Measurements from ENCODE around the gene CCN5. TPM values are rescaled to one million over a fixed set of nuclear protein-coding genes. Genes with fewer than 3 reads are reported as not detected.
A peak's percentile ranks its signal among the peaks of the same experiment; 100 is the strongest.
"Not testable (repeated sequence)": the region's sequence is repeated elsewhere in the genome, so short reads cannot be mapped to it uniquely, and the experiment has no call there.

The CCN5 gene, protein sequence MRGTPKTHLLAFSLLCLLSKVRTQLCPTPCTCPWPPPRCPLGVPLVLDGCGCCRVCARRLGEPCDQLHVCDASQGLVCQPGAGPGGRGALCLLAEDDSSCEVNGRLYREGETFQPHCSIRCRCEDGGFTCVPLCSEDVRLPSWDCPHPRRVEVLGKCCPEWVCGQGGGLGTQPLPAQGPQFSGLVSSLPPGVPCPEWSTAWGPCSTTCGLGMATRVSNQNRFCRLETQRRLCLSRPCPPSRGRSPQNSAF
- not detected in 2 replicates for total RNA-seq (2014; rRNA removed; shearing (Covaris generic))

DNA sequence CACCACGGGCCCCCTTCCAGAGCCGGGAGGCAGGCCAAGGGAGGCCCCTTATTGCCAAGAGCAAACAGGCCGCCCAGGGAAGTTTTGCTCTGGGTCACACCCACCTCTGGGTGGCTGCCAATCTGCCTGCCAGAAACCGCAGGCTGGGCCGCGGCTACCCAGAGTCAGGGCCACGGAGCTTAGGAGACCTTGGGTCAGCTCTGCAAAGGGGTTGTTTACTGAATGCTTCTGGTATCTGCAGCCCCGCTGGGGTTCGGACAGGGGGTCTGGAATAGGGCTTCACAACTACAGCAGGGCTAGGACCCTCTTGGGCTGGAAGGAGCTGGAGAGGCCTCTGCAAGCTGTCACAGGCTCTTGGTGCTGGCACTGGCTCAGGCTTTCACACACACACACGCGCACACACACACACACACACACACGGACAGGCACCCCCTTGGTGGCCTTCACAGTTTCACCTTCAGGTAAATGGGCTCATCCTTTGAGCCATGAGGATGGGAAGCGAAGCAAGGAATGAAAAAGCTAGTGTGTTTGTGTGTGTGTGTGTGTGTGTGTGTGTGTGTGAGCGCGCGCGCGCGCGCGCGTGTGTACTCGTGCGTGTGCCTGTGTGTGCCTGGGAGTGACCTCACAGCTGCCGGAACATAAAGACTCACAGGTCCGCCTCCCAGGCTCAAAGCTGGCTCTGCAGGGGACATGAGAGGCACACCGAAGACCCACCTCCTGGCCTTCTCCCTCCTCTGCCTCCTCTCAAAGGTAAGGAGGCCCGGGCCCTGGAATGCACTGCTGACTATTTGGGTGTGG, at the start of gene CCN5:
TSS of gene CCN5 (plus strand) at position 669 of the 798 bp plus-strand sequence. CDS start at position 691, 22 bp downstream.
- peak; percentile 90 for DNase-seq (ENCODE audit: low read depth)

DNA sequence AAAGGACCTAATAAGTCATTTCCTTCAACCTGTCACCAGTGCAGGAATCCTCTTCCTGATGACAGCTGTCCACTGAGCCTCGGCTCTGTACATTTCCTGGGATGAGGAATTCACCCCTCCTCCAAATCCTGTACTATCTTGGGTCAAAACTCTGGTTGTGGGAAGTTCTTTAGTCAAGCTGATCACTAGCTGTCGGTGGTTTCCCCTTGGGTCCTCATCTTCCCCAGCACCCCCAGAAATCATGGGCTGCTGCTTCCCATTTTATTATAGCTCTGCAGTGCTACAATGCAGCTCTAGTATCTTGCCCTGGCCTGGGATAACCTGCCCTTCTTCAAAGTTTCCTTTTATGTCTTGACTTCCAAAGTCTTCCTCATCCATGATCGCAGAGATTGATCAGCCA, 49.1 kb upstream of the CCN5 start:
- no peak for DNase-seq (ENCODE audit: low read depth)

DNA sequence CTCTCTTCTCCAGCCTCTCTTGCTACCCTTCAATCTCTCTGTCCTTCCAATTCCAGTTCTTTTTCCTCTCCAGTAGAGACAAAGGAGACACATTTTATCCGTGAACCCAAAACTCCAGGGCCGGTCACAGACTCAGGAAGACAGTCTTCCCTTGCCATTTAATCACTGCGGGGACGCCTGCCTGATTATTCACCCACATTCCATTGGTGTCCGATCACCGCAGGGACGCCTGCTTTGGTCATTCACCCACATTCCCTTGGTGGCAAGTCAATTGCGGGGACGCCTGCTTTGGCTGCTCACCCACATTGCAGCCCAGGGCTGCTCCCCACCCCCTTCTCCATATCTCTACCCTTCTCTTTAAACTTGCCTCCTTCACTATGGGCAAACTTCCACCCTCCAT, 44.3 kb upstream of the CCN5 start:
- peak; percentile 60 for DNase-seq (ENCODE audit: low read depth)

DNA sequence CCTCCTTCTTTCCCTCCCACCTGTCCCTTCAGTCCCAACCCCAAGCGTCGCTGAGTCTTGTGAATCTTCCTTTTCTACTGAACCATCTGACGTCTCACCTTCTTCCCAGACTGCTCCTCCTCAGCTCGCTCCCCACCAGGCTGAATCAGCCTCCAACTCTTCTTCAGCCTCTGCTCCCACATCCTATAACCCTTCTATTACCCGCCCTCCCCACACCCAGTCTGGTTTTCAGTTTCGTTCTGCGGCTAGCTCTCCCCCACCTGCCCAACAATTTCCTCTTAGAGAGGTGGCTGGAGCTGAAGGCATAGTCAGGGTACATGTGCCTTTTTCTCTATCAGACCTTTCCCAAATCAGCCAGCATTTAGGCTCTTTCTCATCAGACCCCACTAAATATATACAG, 43.6 kb upstream of the CCN5 start:
- not testable (repeated sequence) for DNase-seq (ENCODE audit: low read depth)

DNA sequence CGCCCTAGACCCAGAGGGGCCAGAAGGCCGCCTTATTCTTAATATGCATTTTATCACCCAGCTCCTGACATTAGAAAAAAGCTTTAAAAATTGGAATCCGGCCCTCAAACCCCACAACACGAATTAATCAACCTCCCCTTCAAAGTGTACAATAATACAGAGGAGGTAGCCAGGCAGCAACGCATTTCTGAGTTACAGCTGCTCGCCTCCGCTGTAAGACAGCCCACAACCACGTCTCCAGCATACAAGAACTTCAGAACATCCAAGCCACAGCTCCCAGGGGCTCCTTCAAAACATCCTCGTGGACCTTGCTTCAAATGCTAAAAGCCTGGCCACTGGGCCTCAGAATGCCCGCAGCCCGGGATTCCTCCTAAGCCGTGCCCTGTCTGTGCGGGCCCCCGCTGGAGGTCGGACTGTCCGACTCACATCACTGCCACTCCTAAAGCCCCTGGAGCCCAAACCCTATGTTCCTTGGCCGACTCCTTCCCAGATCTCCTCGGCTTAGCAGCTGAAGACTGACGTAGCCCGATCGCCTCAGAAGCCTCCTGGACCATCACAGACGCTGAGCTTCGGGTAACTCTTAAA, 42.8 kb upstream of the CCN5 start:
- DNase-seq (ENCODE audit: low read depth) = not testable (repeated sequence)

DNA sequence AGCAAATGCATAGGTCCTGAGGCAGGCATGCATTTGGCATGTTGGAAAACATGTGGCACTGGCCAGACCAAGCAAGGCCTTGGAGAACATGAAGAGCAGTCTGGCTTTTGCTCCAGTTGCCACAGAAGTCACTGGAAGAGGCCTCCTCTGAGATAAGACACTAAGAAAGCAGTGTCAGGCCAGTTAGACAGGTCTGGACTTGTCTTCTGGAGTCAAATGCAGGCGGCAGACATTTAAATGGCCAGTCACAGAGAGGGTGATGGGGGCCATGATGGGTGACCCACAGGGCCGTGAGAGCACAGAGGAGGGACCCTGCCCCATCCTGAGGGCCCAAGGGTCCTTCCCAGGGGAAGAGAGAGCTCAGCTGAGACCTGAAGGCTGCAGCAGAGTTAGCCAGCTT, 36.9 kb upstream of the CCN5 start:
- DNase-seq (ENCODE audit: low read depth) = no peak

DNA sequence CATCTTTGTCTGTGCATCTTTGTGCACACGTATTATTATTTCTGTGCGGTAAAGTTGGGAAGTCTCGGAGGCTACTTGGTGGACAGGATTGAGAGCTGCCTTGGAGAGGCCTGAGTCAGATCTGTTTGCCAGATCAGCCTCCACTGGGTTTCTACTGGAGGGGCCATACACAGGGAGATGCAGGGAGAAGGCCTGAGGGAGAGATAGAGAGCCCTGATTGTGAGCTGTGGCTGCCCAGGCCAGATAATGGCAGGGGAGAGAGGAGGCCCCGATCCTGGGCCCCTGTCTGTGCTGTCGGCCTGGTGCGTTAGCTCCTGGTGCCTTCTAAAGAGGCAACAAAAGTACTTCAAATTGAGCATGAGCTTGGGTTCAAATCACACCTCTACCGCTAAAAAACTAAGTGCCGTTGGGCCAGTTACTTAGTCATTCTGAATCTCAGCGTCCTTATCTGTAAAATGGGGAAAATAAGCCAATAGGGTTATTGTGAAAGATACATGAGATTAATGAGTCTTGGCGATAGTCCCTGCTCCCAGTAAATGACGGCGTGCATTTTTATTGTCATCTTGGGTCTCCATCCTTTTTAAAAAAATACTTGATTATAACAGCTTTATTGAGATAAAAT, 36.1 kb upstream of the CCN5 start:
- DNase-seq (ENCODE audit: low read depth) = no peak

DNA sequence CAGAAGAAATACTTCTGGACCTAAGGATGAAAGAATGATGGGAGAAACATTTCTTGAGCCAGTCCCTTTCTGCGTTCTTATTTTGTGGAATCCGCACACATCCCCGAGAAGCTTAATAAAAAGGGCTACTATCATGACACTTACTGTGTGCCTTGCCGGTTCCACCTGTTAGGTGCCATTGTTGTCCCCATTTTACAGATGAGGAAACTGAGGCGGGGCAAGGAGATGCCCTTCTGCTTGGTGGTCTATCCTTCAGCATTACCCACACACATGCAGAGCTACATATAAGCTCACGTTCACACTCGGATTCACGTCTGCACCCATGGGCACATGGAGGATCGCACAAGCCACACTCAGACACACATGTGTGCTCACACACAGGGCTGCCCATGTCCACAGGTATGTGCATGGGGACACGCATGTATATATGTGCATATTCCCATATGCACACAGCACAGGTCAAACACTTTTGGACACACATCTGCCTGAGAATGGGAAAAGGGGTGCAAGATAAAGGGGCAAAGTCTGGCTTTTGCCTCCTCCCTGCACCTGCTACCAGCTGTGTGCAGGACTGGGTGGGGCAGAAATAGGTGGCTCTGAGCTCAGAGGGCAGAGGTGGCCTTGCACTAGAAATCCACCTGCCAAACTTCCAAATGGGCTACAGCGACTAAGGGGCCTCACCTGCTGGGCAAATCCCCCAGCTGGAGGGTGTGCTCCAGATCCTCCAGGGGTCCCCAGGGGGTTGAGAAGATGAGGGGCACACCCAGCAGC, 33.2 kb upstream of the CCN5 start:
- no peak for DNase-seq (ENCODE audit: low read depth)

DNA sequence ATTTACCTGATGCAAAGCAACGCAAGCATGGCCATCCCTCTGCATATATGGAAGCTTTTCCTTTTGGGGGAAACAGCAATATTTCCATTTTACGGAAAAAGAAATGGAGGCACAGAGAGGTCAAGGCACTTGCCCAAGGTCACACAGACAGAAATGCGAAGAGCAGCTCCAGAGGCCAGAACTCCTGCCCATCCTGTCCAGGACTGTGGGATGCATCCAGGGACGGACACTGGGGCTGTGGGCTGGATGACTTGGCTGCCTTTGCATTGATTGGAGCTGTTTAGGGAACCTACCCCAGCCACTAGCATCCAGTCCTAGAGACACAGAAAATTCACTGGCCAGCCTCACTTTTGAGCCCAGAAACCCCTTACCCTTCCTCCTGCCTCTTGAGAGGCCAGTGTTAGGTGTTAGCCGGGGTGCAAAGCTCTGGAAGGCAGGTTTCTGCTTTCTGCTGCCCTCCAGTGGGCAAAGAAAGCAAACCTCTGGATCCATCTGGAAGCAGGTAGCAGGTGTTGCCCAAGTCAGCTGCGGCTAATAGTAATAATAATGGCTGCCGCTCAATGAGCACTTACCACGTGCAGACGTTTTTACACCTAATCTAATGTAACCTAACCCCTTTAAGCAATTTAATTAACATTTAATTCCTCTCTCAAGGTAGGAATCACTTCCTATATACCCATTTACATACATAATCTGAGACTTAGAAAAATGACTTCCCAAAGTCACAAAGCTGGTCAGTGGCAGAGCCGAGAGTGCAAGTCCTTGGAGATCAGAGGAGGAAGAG, 31.7 kb upstream of the CCN5 start:
- peak; percentile 48 for DNase-seq (ENCODE audit: low read depth)

DNA sequence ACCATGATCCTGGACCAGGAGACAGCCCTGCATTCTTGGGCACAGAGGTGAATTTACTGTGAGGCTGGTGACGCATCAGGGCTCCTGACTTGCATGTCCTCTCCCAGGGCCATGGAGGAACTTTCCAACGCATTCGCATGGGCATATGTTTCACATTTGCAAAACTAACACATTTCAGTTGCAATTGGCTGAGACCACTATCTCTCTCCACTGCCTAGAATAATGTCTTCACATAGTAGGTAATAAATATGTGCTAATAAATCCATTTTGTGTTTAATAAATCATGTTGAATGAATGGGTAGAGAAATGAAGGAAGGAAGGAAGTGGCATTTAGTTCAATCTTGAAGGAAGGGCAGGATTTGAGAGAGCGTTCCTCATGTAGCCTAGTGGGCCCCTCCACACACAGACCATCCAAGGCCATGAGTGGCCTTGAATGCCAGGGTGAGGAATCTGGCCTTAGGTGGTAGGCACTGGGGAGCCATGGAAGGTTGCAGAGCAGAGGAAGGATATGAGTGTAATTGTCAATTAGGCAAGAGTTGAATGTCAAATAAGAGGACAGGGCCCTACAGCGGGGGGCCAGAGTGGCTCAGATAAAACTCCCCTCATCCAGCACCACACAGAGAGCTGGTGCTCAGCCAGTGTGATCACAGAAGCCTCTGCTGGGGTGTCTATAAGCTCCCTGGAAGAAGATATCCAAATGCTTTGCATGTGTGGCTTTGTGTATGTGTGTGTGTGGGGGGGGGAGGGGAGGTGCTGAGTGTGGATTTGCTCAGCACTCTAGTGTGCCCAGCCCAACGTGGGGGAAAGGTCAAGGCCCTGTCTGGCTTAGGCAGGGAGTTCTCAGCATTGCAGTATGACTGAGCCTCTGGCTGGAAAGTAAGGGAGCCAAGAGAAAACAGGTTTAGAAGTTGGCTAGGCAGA, 30.9 kb upstream of the CCN5 start:
- DNase-seq (ENCODE audit: low read depth) = no peak

DNA sequence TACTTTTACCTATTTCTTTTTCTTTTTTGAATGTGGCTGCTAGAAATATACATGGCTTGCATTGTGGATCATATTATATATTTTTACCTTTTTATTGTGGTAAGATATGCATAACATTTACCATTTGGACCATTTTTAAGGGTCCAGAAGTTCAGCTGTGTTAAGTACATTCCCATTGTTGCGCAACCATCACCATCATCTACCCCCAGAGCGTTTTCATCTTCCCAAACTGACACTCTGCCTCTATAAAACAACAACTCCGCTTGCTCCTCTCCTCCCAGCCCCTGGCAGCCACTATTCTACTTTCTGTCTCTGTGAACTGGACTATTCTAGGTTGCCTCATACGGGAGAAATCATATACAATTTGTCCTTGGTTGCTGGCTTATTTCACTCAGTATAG, 28.2 kb upstream of the CCN5 start:
- DNase-seq (ENCODE audit: low read depth) = no peak

DNA sequence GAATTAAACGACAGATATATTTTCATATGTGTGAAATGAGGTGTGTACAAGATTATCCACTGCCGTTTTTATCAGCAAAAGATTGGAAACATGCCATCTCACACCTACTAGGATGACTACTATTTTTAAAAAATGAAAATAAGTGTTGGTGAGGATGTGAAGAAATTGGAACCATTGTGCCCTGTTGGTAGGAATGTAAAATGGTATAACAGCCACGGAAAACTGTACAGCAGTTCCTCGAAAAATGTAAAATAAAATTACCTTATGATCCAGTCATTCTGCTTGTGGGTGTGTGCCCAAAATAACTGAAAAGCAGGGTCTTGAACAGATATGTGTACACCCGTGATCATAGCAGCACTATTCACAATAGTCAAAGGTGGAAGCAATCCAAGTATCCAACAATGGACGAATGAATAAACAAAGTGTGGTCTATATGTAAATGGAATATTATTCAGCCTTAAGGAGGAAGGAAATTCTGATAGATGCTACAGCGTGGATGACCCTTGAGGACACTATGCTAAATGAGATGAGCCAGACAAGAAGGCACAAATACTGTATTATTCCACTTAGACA, 27.0 kb upstream of the CCN5 start:
- no peak for DNase-seq (ENCODE audit: low read depth)

DNA sequence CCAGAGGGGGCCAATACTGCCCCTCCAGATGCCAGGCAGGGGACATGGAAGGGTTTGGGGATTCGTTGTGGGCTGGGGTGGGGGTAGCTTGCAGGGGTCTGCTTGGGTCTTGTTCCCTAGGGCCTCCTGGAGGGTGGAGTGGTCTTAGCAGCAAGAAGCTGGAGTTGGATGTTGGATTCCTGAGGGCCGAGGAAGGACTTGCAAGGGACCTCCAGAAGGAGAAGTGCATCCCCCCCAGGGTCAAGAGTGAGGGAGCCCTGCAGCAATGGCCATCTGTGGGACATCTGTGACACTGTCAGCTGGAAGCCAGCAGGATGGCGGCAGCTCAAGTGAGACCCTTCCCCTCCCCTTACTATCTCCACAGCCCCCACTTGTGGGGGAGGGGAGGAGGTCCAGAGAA, 25.4 kb upstream of the CCN5 start:
- DNase-seq (ENCODE audit: low read depth) = no peak

DNA sequence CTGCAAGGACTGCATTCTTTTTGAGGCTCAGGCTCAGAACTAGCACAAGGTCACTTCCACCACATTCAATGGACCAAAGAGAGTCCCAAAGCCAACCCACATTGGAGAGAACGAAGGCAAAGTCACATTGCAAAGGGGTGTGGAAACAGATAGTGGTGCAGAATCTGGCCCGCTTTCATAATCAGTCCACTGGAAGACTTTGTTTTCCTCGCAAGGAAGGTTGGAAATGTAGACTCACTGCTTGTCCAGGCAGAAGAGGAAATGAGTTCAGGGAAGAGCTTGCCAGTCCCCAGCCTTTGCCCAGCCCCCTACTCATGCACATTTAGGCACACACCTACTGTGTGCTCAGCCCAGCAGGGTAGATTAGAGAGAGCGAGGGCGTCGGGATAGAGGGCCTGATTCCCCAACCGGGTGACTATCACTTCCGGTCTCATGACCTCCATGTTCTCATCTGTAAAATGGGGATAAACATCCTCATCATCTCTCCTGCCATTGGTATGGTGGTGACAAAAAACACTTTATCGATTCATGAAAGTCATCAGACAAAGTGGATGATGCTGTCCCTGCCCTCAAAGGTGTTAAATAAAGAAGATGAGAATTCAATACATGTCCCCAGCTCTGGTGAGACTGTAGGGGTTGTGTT, 24.3 kb upstream of the CCN5 start:
- no peak for DNase-seq (ENCODE audit: low read depth)

DNA sequence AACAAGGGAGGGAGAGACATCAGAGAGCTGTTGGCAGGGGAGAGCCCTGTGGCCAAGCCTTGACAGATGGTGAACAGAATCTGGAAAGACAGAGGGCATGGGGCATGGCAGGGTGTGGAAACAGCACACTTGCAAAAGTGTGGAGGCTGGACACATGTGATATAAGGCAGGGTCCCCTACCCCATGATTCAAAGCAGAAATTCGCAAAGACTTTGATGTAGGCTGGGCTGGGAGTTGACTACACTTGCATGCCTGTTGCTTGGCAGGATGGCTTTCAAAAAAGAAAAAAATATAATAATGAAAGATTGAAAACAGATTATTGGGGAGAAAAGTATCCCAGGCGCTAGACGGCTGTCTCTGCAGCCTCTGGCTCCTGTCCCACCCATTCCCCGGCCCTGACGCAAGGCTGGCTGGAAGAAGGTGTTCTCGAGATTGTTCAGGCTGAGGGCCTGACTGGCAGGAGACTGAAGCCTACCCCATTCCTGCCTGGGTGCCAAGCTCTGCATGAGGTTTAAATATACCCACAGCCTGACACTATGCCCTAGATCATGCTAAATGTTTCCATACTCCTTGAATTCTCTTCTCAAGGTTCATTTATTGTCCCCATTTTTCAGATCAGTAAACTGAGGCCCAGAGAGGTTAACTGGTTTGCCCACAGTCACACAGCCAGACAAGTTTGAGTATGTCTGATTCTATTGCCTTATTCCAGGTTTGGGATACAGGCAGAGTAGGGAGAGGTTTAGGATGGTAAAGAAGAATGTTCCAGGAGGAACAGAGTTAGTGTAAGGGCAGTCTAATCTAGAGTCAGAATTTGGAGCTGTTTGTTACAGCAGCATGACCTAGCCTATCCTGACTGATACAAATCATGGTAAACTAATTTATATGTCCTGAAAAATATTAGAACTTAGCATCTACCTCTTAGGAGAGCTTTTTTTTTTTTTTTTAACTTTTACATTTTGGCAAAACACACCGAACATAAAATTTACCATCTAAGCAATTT, 23.4 kb upstream of the CCN5 start:
- peak; percentile 65 for DNase-seq (ENCODE audit: low read depth)

DNA sequence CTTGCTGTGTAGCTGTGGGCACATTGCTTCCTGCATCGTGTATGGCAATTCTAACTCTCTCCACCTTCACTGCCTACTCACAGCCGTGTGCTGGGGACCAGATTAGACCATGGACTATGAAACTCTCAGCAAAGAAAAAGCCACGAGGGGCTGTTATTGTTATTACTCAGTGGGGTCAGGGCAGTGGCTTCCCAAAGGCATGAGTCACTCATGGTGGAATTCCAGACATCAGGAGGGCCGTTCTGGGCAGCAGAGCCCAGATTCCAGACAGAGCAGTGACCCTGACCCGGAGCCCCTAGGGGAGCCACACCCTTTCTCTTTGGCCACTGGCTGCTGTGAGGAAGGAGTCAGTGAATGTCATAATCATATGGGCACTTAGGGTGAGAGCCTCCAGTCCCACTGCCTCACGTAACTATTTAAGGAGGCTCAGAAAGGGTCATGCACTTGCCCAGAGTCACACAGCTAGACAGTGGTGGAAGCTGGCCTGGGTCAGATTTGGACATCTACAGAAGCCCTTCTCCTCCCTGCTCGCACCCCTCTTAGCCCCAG, 22.2 kb upstream of the CCN5 start:
- DNase-seq (ENCODE audit: low read depth) = peak; percentile 100

DNA sequence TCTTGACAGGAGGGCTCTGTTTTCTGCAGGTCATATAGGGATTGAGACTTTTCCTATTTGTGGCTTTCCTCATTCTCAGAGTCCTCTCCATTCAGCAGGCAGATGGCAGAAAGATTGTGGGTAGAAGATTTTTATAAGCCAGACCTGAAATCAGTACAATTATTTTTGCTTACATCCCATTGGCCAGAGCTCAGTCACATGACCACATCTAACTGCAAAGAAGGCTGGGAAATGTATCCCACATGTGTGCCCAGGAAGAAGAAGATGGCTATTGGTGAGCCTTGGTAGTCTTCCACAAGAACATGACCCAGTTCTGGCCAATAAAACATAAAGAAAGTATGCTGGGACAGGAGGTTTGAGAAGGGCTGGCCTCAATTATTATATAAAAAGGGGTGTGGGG, 21.5 kb upstream of the CCN5 start:
- no peak for DNase-seq (ENCODE audit: low read depth)
